ENCODE results near the gene ADCY2. TPM values are rescaled to one million over a fixed set of nuclear protein-coding genes. Genes with fewer than 3 reads are reported as not detected.

The ADCY2 gene
- total and polyA plus RNA-seq, 2 of the 13 experiments (the other 11 are each of a cell fraction or from before 2014, with no cell fraction given), result not detected

DNA sequence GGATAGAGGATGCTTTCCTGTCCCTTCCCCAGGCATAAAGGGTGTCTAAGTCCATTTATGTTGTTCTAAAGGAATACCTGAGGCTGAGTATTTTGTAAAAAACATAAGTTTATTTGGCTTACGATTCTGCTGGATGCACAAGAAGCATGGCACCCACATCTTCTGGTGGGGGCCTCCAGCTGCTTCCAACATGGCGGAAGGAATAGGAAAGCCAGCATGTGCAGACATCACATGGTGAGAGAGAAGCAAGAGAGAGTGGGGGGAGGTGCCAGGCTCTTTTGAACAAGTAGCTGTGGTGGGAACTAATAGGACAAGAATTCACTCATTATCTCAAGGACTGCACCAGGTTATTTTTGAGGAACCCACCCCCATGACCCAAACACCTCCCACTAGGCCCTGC, 77.2 kb downstream of the ADCY2 start (continued):
- TF ChIP-seq, protein P1, sequence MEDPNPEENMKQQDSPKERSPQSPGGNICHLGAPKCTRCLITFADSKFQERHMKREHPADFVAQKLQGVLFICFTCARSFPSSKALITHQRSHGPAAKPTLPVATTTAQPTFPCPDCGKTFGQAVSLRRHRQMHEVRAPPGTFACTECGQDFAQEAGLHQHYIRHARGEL (CRISPR knock-in tag; IDR thresholded peaks at IDR 0.05), result no peak

DNA sequence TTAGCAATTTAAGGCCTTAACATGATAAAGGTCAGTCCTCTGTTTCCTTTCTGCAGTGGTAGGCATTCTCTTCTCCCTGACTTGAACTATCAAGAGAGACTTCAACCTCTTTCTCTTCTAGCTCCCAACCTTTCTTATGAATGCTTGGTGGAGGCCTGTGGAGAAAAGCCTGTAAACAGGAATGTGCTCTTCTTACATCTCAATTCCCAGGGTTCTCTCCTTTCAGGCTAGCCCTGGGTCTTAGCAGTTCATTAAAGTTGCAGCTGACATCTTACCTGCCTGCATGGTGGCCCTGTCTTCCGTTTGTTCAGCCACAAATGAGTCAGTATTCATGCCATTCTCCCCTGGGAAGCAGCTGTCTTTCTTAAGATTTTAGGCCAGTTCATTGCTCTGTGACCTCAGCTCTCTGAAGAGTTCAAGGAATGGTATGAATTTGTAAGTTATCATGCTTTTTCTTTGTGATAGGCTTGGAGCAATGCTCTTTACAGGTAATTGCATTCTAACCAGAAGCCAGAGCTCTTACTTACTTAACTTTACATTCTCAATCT, 77.8 kb downstream of the ADCY2 start:
- CTCF ChIA-PET (ENCODE audit: low intra/inter-chr PET ratio, low total read pairs), result no interaction called here

More for the DNA sequence above, 77.8 kb downstream of the ADCY2 start:
- intact Hi-C loops (cut with micrococcal nuclease; ENCODE audit: unreplicated experiment), result no loop called here
- POLR2A ChIA-PET, result no interaction called here
- Histone ChIP-seq H3K27ac (ENCODE audit: extremely low read length, insufficient read depth, low read length) (no peak overlapping the region), H3K27me3 (ENCODE audit: control insufficient read depth in 1 of 2, insufficient read depth in 2 of 2, low read length in 2 of 2) (no peaks in the 10 kb centered on the region; a peak in 1 of 5 replicates), H3K9me3 (ENCODE audit: low read length) (peaks cover 24% of the 10 kb centered on the region), H2AFZ (ENCODE audit: low read length) (no peak overlapping the region), H3K4me3 (replicated peaks in 1 of 3; ENCODE audit: insufficient read depth in 1 of 3, low read depth in 2 of 3, low read length in 3 of 3) (no peak overlapping the region), H3K9ac (ENCODE audit: insufficient read depth, low read depth, low read length) (no peak overlapping the region), H3K4me1 (ENCODE audit: insufficient read depth, low read length) (no peaks in the 10 kb centered on the region), H3K4me2 (ENCODE audit: low read depth, low read length) (no peak overlapping the region), H3K36me3 (replicated peaks in 1 of 2; ENCODE audit: control insufficient read depth in 1 of 2, insufficient read depth in 2 of 2, low read length in 2 of 2) (no peaks in the 10 kb centered on the region), H4K20me1 (ENCODE audit: insufficient read depth, low read length) (no peaks in the 10 kb centered on the region), H3K79me2 (ENCODE audit: insufficient read depth, low read length) (no peaks in the 10 kb centered on the region)
- 0% methylated on average over 1 of the region's 1 CpG for WGBS (ENCODE audit: low lambda C conversion rate)
- DNase-seq (ENCODE audit: low spot score), result no peak
- in situ Hi-C loops (cut with HindIII; ENCODE audit: extremely low pct_ligation_motif_present, low pct_unique_long_range_greater_than_20kb), result no loop called here
- no peak for ATAC-seq
- TF ChIP-seq GFI1 (CRISPR knock-in tag; IDR thresholded peaks at IDR 0.05; ENCODE audit: borderline replicate concordance) (no peak), ZNF354B (CRISPR knock-in tag; IDR thresholded peaks at IDR 0.05) (no peak), POGZ (CRISPR knock-in tag; IDR thresholded peaks at IDR 0.05) (no peak), FOSL1 (CRISPR knock-in tag; IDR thresholded peaks at IDR 0.05; ENCODE audit: borderline replicate concordance) (no peak), MED1 (CRISPR knock-in tag; IDR thresholded peaks at IDR 0.05) (no peak), ZFY (CRISPR knock-in tag; IDR thresholded peaks at IDR 0.05) (no peak), ZNF790 (CRISPR knock-in tag; IDR thresholded peaks at IDR 0.05; ENCODE audit: borderline replicate concordance) (no peak), ARNTL (CRISPR knock-in tag; IDR thresholded peaks at IDR 0.05) (no peak), ZNF724P (CRISPR knock-in tag; IDR thresholded peaks at IDR 0.05; ENCODE audit: borderline replicate concordance) (no peak), HNRNPL (IDR thresholded peaks at IDR 0.05; ENCODE audit: low read depth, low read length) (no peak), MXD4 (CRISPR knock-in tag; IDR thresholded peaks at IDR 0.05) (no peak)
- TF ChIP-seq, protein P2, sequence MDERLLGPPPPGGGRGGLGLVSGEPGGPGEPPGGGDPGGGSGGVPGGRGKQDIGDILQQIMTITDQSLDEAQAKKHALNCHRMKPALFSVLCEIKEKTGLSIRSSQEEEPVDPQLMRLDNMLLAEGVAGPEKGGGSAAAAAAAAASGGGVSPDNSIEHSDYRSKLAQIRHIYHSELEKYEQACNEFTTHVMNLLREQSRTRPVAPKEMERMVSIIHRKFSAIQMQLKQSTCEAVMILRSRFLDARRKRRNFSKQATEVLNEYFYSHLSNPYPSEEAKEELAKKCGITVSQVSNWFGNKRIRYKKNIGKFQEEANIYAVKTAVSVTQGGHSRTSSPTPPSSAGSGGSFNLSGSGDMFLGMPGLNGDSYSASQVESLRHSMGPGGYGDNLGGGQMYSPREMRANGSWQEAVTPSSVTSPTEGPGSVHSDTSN (CRISPR knock-in tag; IDR thresholded peaks at IDR 0.05), result no peak
- TF ChIP-seq, protein P3, sequence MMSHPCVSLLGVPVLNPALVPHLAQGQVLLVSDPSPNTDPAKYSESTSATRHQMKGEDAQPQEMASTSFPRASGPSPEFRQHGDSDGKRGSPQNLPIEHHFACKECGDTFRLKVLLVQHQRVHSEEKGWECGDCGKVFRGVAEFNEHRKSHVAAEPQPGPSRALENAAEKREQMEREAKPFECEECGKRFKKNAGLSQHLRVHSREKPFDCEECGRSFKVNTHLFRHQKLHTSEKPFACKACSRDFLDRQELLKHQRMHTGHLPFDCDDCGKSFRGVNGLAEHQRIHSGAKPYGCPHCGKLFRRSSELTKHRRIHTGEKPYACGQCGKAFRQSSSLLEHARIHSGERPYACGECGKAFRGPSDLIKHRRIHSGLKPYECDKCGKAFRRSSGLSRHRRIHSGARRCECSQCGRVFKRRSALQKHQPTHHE (CRISPR knock-in tag; IDR thresholded peaks at IDR 0.05; ENCODE audit: borderline replicate concordance), result no peak
- TF ChIP-seq, protein P4, sequence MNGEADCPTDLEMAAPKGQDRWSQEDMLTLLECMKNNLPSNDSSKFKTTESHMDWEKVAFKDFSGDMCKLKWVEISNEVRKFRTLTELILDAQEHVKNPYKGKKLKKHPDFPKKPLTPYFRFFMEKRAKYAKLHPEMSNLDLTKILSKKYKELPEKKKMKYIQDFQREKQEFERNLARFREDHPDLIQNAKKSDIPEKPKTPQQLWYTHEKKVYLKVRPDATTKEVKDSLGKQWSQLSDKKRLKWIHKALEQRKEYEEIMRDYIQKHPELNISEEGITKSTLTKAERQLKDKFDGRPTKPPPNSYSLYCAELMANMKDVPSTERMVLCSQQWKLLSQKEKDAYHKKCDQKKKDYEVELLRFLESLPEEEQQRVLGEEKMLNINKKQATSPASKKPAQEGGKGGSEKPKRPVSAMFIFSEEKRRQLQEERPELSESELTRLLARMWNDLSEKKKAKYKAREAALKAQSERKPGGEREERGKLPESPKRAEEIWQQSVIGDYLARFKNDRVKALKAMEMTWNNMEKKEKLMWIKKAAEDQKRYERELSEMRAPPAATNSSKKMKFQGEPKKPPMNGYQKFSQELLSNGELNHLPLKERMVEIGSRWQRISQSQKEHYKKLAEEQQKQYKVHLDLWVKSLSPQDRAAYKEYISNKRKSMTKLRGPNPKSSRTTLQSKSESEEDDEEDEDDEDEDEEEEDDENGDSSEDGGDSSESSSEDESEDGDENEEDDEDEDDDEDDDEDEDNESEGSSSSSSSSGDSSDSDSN (CRISPR knock-in tag; IDR thresholded peaks at IDR 0.05), result no peak
- no peak for FAIRE-seq
- BruUV-seq (replicated peaks), result no TSS peak
